ENCODE data around the gene TMEM259.

TMEM259 gene

GRCh38 chr19:1002600-1002999 lies 18.3 kb downstream of the TMEM259 start:
- no peak for DNase-seq (ENCODE audit: low spot score)

GRCh38 chr19:1001538-1002166 lies 19.3 kb downstream of the TMEM259 start:
- DNase-seq (ENCODE audit: low spot score) = no peak

DNA sequence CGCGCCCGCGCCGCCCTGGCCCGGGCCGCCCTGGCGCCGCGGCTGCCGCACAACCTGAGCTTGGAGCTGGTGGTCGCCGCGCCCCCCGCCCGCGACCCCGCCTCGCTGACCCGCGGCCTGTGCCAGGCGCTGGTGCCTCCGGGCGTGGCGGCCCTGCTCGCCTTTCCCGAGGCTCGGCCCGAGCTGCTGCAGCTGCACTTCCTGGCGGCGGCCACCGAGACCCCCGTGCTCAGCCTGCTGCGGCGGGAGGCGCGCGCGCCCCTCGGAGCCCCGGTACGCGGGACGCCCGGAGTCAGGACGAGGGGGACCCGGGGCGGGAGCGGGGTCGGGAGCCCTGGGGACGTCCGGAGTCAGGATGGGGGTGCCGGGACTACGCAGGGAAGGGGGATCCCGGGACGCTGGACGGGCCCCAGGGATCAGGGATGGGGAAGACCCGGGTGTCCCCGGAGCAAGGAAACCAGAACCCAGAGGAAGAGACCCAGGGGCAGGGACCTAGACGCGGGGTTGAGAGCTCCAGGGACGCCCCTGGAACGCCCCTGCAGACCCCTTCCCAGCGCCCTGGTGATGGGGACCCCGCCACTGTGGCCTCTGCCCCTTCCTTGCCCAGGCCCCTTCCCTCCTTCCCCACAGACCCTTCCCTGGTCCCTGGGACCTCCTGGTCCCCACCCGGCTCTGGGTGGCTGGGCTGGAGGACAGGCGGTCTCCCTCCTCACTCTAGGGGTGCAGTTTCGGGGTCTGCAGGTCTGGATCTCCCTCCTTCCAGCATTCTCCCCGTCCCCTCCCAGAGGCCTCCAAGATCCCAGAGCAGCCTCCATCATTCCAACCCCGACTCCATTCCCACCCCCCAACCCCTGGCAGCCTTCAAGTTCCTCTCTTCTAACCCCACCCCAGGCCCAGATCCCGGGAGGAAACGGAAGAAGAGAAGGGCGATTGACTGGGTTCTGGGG lies 20.1 kb downstream of the TMEM259 start:
- DNase-seq (ENCODE audit: low spot score) = no peak

- peak; percentile 61 for DNase-seq (ENCODE audit: low spot score)
Measured at GRCh38 chr19:1000095-1000494, 20.8 kb downstream of the TMEM259 start, which contains the start of gene GRIN3B. Gene GRIN3B (plus strand): TSS chr19:1000419. CDS start chr19:1000438, 19 bp downstream.

- DNase-seq (ENCODE audit: low spot score) = no peak
Measured at GRCh38 chr19:999379-999719, 21.6 kb downstream of the TMEM259 start.

- no peak for DNase-seq (ENCODE audit: low spot score)
Measured at GRCh38 chr19:998064-998463, 22.9 kb downstream of the TMEM259 start.

DNA sequence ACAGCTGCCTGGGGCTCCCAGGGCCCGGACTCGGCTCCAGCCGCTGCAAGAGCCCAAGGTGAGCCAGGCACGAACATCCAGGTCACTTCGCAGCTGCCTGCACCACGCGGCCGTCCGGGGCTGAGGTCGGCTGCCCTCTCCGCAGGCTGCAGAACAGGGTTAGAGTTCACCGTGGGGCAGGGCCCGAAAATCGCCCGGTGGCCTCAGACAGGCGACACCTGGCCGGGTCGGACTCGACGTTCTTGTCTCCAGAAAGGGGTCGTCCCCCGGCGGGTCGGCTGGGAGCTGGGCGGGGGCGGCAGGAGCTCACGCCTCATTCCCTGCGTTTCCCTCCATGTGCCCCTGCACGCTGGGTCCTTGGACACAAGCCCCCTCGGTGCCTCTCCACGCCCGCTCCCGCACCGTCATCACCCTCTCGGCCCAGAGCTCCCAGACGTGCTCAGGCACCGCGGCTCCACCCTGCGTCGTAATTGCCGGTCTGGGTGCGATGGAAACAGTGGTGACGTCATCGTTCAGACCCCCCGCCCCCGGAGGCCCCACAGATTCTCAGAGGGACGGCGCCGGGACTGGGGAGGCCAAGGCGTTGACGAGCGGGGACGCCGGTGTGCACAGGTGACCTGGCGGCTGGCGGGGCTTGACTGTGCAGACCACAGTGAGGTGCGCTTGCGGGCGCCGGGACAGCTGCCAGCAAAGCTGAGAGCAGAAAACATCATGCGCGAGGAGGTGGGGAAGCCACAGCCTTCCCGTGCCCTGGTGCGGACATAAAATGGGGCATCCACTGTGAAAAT lies 24.7 kb downstream of the TMEM259 start:
- DNase-seq (ENCODE audit: low spot score) = peak; percentile 43

- DNase-seq (ENCODE audit: low spot score) = peak; percentile 18
Measured at GRCh38 chr19:995051-995827, 25.7 kb downstream of the TMEM259 start.

- DNase-seq (ENCODE audit: low spot score) = no peak
Measured at GRCh38 chr19:994516-994915, 26.4 kb downstream of the TMEM259 start.

GRCh38 chr19:993831-994393 lies 27.0 kb downstream of the TMEM259 start:
- no peak for DNase-seq (ENCODE audit: low spot score)

DNA sequence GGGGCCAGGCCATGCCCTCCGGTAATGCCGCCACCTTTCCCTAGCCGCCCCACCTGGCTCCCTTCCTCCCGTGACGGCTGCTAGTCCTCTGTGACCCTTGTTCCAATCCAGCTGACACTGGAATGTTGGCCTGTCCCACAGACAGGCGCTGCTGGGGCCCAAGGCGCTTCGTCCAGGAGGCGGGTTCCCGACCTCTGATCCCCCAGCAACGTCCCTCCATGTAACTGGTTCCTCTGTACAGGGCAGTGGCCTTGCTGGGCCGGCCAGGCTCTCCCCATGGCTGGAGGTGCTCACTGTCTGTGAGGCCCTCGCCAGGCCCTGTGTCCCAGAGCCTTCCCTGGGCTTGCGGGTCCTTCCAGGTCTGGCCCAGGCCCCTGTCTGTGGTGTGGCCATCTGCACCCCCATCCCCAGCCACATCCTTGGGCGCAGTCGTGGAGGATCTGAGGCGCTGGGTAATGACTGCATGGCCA lies 27.5 kb downstream of the TMEM259 start:
- DNase-seq (ENCODE audit: low spot score) = no peak

DNA sequence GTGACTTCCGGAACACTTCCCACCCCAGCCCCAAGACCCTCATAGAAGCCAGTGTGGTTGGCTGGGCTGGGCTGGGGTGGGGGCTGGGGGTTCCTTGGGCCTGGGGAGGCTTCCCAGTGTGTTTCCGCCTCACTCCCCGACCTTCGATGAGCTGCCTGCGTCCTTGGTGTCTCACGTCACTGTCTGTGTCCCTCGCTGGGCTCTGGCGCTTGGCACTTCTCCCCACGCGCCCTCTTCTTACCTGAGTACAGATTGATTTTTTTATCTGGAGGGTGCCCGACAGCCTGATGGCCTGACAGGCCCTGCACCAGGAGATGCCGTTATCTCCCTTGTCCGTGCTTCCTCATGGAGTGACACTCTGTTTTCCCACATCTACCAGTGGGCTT lies 28.3 kb downstream of the TMEM259 start:
- DNase-seq (ENCODE audit: low spot score) = no peak

DNA sequence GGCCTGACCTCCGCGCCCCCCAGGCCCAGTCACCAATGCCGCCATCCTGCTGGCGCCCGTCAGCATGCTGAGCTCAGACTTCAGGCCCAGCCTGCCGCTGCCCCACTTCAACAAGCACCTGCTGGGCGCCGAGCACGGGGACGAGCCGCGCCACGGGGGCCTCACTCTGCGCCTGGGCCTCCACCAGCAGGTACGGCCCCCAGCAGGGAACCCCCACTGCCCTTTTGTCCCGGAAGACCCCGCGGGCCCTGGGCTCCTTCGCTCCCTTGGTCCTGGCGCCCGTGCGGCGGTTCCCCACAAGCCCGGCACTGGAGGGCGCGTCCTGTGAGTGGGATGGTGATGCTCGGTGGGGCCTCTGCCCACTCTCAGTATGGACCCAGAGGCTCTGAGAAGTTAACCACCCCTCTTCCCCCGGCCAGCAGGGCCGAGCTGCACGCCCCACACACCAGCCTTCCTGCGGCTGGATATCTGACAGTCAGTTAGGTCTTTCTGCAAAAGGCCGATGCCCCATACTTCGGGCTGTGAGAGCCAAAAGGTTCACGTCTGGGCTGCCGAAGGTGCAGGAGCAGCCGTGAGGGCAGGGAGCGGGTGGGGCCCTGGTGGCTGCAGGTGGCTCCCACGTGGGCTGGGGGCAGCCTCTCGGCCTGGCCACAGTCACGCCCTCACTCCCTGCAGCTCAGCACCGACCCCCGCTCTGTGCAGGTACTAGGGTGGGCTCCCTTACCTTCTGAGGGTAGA lies 28.8 kb downstream of the TMEM259 start:
- DNase-seq (ENCODE audit: low spot score) = no peak

DNA sequence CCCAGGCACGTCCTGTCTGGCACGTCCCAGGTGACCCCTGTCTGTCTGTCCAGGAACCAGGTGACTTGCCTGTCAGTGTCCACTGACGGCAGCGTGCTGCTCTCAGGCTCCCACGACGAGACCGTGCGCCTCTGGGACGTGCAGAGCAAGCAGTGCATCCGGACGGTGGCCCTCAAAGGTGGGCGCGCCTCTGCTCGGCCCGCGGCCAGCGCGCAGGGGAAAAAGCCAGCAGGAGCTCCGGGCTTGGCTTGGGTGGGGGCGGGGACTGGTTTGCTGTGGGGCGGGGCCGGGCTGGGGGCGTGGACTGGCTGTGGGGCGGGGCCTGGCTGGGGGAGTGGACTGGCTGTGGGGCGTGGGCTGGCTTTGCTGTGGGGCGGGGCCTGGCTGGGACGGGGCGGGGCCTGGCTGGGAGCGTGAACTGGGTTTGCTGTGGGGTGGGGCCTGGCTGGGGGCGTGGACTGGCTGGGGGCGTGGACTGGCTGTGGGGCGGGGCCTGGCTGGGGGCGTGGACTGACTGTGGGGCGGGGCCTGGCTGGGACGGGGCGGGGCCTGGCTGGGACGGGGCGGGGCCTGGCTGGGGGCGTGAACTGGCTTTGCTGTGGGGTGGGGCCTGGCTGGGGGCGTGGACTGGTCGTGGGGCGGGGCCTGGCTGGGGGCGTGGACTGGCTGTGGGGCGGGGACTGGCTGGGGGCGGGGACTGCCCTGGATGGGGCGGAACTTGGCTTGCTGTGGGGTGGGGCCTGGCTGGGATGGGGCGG lies 29.6 kb downstream of the TMEM259 start:
- DNase-seq (ENCODE audit: low spot score) = no peak

GRCh38 chr19:990746-991145 lies 30.2 kb downstream of the TMEM259 start:
- DNase-seq (ENCODE audit: low spot score) = no peak

DNA sequence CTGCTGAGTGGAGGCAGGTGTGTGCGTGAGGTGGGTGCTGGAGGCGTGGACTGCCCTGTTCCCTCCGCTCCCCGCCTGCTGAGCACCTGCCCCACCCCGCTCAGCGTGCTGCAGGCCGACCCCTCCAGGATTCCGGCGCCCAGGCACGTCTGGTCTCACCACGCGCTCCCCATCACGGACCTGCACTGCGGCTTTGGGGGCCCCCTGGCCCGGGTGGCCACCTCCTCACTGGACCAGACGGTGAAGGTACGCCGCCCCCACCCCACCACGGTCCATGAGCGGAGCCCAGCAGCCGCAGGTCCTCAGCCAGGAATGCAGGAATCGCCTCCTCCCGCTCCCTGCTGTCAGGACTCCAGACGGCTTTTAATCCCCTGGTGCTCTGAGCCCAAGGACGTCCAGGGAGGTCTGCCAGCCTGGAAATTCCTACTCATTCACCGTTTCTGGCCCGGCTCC lies 30.8 kb downstream of the TMEM259 start:
- DNase-seq (ENCODE audit: low spot score) = no peak

- DNase-seq (ENCODE audit: low spot score) = no peak
Measured at GRCh38 chr19:989381-990081, 31.4 kb downstream of the TMEM259 start.

GRCh38 chr19:988510-988909 lies 32.4 kb downstream of the TMEM259 start:
- no peak for DNase-seq (ENCODE audit: low spot score)

DNA sequence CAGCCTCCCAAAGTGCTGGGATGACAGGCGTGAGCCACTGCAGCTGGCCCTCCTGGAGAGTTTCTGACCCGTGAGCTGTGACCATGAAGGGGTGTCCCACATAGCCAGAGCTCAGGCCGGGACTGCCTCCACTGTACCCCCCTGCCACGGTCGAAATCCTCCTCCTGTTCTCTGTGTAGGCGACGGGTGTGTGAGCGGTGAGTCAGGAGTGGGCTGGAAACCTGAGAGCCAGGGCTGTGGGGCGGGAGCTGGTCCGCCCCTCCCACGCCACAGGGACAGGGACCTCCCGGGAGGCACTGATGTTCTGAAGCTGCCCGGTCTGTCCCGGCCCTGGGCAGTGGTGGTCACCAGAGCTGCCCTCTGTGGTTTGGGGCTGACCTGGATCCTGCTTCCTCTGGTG lies 32.8 kb downstream of the TMEM259 start:
- no peak for DNase-seq (ENCODE audit: low spot score)

Measured in SW480 (cell line).